GM18951 (cell line): ENCODE measurements around the gene SDF4.

Experiments
- POLR2A ChIP-seq: IDR thresholded peaks from 4 replicates; pipeline ENCODE4 v1.6.1; 2011; ENCODE audit warnings: mild to moderate bottlenecking; ENCODE audit not compliant: insufficient read length, insufficient read depth; ENCODE audit errors: extremely low read depth
- in situ Hi-C: fragments of 300-500 bp; cut with MboI; formaldehyde crosslinking; loops from one replicate; pipeline ENCODE4 v1.12.0; 2022; ENCODE audit warnings: low sequenced_read_pairs, mixed read lengths, inconsistent platforms; ENCODE audit not compliant: unreplicated experiment

Gene SDF4

GRCh38 chr1:1235016-1235744 is 3.4 kb upstream of the SDF4 start:
- TF ChIP-seq POLR2A, result no peak
- in situ Hi-C loops, result no loop called here

DNA sequence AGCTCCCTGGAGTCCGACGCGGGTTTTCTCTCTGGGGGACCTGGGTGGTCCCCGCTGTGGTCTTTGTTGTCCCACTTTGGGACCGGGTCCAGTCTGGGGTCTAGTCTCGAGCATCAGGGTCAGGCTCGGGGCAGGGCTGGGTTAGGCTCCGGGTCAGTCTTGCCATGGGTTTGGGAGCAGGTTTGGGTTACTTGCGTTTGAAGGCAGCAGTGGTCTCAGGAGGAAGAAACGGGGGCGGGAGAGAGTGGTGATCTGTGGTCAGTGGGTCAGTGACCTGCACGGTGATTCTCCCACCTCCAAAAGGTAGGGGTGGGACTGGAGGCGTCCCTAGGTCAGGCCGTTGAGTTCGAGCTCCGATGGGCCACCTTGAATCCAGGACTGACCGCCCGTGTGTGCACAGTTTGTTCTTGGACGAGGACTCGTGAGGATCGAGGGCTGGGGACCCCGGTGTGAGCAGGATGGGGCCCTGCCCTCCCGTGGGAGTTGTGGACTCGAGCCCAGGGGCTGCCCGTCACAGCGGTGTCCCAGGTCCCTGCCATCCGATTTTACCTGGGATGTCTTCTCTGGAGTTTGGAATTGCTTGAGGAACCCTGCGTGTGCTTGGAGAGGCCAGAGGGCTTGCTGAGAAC is 2.5 kb upstream of the SDF4 start:
- no peak for TF ChIP-seq POLR2A
- in situ Hi-C loops, result no loop called here

- in situ Hi-C loops, result no loop called here
These were observed 1.7 kb upstream of the SDF4 start for GRCh38 chr1:1233567-1233892.

DNA sequence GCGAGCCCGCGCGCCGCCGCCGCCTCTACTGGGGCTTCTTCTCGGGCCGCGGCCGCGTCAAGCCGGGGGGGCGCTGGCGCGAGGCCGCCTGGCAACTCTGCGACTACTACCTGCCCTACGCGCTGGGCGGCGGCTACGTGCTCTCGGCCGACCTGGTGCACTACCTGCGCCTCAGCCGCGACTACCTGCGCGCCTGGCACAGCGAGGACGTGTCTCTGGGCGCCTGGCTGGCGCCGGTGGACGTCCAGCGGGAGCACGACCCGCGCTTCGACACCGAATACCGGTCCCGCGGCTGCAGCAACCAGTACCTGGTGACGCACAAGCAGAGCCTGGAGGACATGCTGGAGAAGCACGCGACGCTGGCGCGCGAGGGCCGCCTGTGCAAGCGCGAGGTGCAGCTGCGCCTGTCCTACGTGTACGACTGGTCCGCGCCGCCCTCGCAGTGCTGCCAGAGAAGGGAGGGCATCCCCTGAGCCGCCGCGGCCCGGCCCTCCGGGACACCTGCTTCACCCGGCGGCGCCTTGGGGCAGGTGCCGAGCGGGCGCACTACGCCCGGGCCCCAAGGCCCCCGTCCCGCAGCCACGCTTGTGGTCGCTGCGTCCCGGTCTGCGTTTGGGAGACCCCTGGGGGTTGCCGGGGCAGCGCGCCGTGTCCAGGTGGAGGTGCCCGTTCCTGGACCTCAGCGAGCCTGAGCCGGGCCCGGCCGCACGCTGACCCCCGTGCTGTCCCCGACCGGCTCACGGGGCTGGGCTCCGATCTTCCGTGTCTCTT is 1.2 kb upstream of the SDF4 start:
- no peak for TF ChIP-seq POLR2A
- in situ Hi-C loops, result no loop called here

More at GRCh38 chr1:1233567-1233892, 1.7 kb upstream of the SDF4 start:
- no peak for TF ChIP-seq POLR2A

DNA sequence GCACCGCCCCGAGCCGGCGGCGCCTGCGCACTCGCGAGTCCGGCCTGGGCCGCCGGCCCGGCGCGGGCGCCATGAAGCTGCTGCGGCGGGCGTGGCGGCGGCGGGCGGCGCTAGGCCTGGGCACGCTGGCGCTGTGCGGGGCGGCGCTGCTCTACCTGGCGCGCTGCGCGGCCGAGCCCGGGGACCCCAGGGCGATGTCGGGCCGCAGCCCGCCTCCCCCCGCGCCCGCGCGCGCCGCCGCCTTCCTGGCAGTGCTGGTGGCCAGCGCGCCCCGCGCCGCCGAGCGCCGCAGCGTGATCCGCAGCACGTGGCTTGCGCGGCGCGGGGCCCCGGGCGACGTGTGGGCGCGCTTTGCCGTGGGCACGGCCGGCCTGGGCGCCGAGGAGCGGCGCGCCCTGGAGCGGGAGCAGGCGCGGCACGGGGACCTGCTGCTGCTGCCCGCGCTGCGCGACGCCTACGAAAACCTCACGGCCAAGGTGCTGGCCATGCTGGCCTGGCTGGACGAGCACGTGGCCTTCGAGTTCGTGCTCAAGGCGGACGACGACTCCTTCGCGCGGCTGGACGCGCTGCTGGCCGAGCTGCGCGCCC is 501 bp upstream of the SDF4 start, which contains the start of gene B3GALT6:
Gene B3GALT6, plus strand, starts transcription at position 30 of the 588 bp plus-strand sequence. Its CDS starts 42 bp downstream, at position 72.
- peak; percentile 85 for TF ChIP-seq POLR2A
- in situ Hi-C loops, result no loop called here

DNA sequence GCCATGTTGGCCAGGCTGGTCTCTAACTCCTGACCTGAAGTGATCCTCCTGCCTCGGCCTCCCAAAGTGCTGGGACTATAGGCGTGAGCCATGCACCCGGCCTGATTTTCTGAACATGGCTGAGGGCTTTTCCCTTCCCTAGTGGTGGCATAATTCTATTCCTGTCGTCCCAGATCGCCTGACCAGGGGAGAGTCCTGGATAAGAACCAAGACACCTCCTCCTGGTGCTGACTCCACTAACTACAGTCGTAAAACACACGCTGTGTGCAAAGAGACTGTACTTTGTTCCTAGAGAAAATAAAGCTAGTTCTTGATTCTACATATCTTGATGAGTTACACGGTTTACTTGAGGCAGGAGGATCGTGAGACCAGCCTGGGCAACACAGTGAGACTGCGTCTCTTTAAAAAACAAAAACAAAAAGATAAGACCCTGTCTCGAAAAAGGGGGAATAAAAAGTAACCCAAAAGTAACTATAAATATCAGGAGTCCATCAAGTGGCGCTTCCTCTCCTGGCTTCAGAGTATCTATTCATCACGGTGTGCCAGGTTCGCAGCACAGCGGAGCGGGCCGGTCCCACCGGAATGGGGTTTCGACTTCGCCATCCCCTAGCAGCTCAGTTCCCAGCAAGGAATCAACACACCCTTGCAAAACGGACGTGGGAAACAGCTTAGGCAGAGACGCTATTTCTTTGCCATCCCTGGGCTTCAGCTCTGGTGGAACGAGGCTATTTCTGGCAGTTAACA is 973 bp downstream of the SDF4 start:
- in situ Hi-C loops, result no loop called here
- TF ChIP-seq POLR2A, result no peak

DNA sequence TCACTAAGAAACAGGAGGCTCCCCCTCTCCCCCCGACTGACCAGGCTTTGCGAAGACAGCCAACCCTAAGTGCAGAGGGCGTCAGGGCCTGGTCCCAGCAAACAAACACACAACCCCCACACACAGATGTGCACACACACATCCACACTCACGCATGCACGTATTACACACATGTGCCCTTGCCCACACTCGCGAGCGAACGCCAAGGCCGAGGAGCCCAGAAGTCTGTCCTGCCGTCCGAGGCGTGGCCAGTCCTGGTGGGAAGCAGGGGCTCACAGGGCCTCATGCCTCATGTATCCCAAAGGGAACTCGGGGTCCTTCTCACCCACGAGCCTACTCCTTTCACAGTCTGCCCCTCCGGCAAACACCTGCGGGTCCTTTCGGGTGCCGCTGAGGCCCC is 2.0 kb downstream of the SDF4 start:
- in situ Hi-C loops, result no loop called here
- TF ChIP-seq POLR2A, result no peak

- in situ Hi-C loops, result no loop called here
- no peak for TF ChIP-seq POLR2A
These were observed 3.0 kb downstream of the SDF4 start for GRCh38 chr1:1228596-1229321.

DNA sequence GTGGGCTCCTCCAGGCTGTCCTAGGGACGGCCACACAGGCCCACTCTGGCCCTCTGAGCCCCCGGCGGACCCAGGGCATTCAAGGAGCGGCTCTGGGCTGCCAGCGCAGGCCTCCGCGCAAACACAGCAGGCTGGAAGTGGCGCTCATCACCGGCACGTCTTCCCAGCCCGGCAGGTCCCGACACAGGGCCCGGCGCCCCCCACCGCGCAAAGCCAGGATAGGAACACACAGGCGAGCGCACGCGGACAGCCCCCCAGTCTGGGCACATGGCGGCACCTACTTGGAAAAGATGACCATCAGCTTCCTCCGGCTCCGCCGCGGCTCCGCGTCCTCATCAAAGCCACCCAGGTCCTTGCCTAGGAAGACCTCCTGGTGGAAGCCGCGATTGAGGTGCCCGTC is 3.6 kb downstream of the SDF4 start:
- in situ Hi-C loops, result no loop called here
- no peak for TF ChIP-seq POLR2A

DNA sequence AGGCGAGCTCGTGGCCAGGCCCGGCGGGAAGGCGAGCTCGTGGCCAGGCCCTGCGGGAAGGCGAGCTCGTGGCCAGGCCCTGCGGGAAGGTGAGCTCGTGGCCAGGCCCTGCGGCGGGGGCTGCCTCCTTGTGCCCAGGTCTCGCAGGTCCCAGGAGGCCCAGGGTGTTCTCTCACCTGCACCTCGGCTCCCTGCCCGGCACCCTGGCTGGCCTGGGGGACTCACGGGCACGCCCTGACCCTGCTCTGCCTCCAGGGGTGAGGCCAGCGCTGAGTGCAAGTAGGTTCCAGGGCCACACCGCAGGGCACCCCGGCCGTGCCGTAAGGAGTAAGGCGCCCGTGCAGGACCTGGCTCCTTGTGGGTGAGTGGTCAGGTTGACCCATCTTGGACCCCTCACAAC is 4.4 kb downstream of the SDF4 start:
- TF ChIP-seq POLR2A, result no peak
- in situ Hi-C loops, result no loop called here

- TF ChIP-seq POLR2A, result no peak
- in situ Hi-C loops, result no loop called here
These were observed 5.0 kb downstream of the SDF4 start for GRCh38 chr1:1226566-1227362.

DNA sequence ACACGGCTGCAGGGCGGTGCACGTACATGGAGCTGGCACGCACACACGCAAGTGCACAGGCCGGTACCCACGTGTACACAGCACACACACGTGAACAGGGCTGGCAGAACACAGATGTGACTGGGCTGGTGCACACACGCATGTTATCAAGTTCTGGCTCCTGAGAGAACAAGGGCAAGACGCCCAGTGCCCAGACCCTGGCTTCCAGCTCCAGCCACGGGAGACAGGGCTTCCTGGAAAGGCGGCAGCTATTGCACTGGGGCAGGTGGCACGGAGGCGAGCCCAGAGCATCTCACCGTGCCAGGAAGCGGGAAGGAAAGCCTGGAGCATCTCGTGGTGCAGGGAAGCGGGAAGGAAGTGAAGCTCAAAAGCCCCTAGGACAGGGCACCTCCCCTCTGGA is 5.9 kb downstream of the SDF4 start:
- no peak for TF ChIP-seq POLR2A
- in situ Hi-C loops, result no loop called here
